GM12878 (cell line): ENCODE measurements around the gene CISD2. TPM values are rescaled to one million over a fixed set of nuclear protein-coding genes. Genes with fewer than 3 reads are reported as not detected.
A peak's percentile ranks its signal among the peaks of the same experiment; 100 is the strongest.

ENCODE experiments used
- CHD1 ChIP-seq: IDR thresholded peaks from 2 replicates; pipeline ENCODE4 v1.6.1; 2012; ENCODE audit warnings: low read depth, low read length, improper control_type of control experiment
- MEF2A ChIP-seq: IDR thresholded peaks from 2 replicates; pipeline ENCODE4 v1.6.1; 2011; ENCODE audit warnings: low read depth, mild to moderate bottlenecking, low read length, moderate library complexity; ENCODE audit not compliant: insufficient read depth
- MEF2B ChIP-seq: fragments of 450-650 bp; IDR thresholded peaks from 2 replicates; pipeline ENCODE4 v1.6.1; 2018; ENCODE audit warnings: mild to moderate bottlenecking, moderate library complexity; ENCODE audit not compliant: partially characterized antibody, poor library complexity, severe bottlenecking
- NFYB ChIP-seq: IDR thresholded peaks from 2 replicates; pipeline ENCODE4 v1.6.1; 2011; ENCODE audit warnings: low read depth, mild to moderate bottlenecking, low read length, improper control_type of control experiment, moderate library complexity; ENCODE audit not compliant: insufficient read depth
- NR2C1 ChIP-seq: fragments of 450-650 bp; IDR thresholded peaks from 2 replicates; pipeline ENCODE4 v1.6.1; 2017; ENCODE audit warnings: antibody characterized with exemption, mild to moderate bottlenecking, moderate library complexity
- NR2F1 ChIP-seq: fragments of 450-650 bp; conservative IDR thresholded peaks from 2 replicates; pipeline ENCODE4 v1.6.1; 2017; ENCODE audit warnings: mild to moderate bottlenecking
- NRF1 ChIP-seq: conservative IDR thresholded peaks from 2 replicates; pipeline ENCODE4 v1.6.1; 2011; ENCODE audit warnings: mild to moderate bottlenecking, low read depth, low read length, improper control_type of control experiment
- POLR2AphosphoS2 ChIP-seq: IDR thresholded peaks from 2 replicates; pipeline ENCODE4 v1.6.1; 2011; ENCODE audit warnings: low read depth, mild to moderate bottlenecking, low read length, improper control_type of control experiment, moderate library complexity
- RELA ChIP-seq: fragments of 450-650 bp; IDR thresholded peaks from 2 replicates; pipeline ENCODE4 v1.8.0; 2014; ENCODE audit warnings: borderline replicate concordance; ENCODE audit not compliant: partially characterized antibody
- TBL1XR1 ChIP-seq: IDR thresholded peaks from 2 replicates; pipeline ENCODE4 v1.6.1; 2012; ENCODE audit warnings: low read depth, low read length, improper control_type of control experiment
- TCF12 ChIP-seq: IDR thresholded peaks from 2 replicates; pipeline ENCODE4 v1.6.1; 2011; ENCODE audit warnings: low read depth, mild to moderate bottlenecking, low read length
- ZBED1 ChIP-seq: IDR thresholded peaks from 2 replicates; pipeline ENCODE4 v1.6.1; 2016; ENCODE audit warnings: borderline replicate concordance
- ZNF622 ChIP-seq: fragments of 450-650 bp; IDR thresholded peaks from 2 replicates; pipeline ENCODE4 v1.6.1; 2017; ENCODE audit warnings: mild to moderate bottlenecking, inconsistent platforms
- polyA plus RNA-seq, 11 experiments: library from polyadenylated mRNA; depleted of rRNA in 4 of 11; unstranded in 6 of 11; stranded (reverse) in 5 of 11; fragments of >200 nt; fragmentation: Nextera tagmentation in 4 of 11; fragmentation: Illumina TruSeq in 1 of 11; extraction: Ambion mirVana in 4 of 11; extraction: Trizol in 1 of 11; gene quantifications; 1 replicate in 1 of 11; 2 replicates in 10 of 11; pipeline versions ENCODE4 v1.2.1 to v1.2.3, GENCODE V29; 2011 to 2016; ENCODE audit warnings: inconsistent platforms in 2 of 11, missing spikeins in 2 of 11, low read depth in 1 of 11
- total RNA-seq, 4 experiments: library from RNA; depleted of rRNA in 3 of 4; stranded (reverse); fragments of >200 nt in 3 of 4; fragmentation: Illumina TruSeq in 1 of 4; extraction: Trizol in 1 of 4; gene quantifications; 2 replicates each; pipeline versions ENCODE4 v1.2.1 to v1.2.3, GENCODE V29; 2013 to 2021
- TF ChIP-seq, protein P1 (sequence below): fragments of 450-650 bp; IDR thresholded peaks from 2 replicates; pipeline ENCODE4 v1.6.1; 2016; ENCODE audit warnings: mild to moderate bottlenecking, moderate library complexity, borderline replicate concordance
- TF ChIP-seq, protein P2 (sequence below), 3 experiments: IDR thresholded peaks in 2 of 3; conservative IDR thresholded peaks in 1 of 3; 2 replicates each; pipeline ENCODE4 v1.5.1; 2011; ENCODE audit warnings: low read depth in 3 of 3, low read length in 3 of 3, mild to moderate bottlenecking in 3 of 3, control low read depth in 2 of 3, moderate library complexity in 2 of 3, inconsistent platforms in 1 of 3, mixed read lengths in 1 of 3; ENCODE audit not compliant: control insufficient read depth in 2 of 3, insufficient read depth in 1 of 3; ENCODE audit errors: extremely low read depth in 1 of 3
- TF ChIP-seq, protein P3 (sequence below): IDR thresholded peaks from 2 replicates; pipeline ENCODE4 v1.6.1; 2011; ENCODE audit warnings: borderline replicate concordance, low read depth, mild to moderate bottlenecking, moderate library complexity, mixed read lengths, low read length; ENCODE audit not compliant: insufficient read depth; ENCODE audit errors: extremely low read length
- TF ChIP-seq, protein P4 (sequence below): IDR thresholded peaks from 2 replicates; pipeline ENCODE4 v1.6.1; 2012; ENCODE audit warnings: mild to moderate bottlenecking, low read depth, low read length

CISD2 gene
- total and polyA plus RNA-seq, 10 of the 15 experiments (the other 5 are each of a cell fraction or from before 2014, with no cell fraction given) = 29.5 to 132 (median 38.9) TPM

DNA sequence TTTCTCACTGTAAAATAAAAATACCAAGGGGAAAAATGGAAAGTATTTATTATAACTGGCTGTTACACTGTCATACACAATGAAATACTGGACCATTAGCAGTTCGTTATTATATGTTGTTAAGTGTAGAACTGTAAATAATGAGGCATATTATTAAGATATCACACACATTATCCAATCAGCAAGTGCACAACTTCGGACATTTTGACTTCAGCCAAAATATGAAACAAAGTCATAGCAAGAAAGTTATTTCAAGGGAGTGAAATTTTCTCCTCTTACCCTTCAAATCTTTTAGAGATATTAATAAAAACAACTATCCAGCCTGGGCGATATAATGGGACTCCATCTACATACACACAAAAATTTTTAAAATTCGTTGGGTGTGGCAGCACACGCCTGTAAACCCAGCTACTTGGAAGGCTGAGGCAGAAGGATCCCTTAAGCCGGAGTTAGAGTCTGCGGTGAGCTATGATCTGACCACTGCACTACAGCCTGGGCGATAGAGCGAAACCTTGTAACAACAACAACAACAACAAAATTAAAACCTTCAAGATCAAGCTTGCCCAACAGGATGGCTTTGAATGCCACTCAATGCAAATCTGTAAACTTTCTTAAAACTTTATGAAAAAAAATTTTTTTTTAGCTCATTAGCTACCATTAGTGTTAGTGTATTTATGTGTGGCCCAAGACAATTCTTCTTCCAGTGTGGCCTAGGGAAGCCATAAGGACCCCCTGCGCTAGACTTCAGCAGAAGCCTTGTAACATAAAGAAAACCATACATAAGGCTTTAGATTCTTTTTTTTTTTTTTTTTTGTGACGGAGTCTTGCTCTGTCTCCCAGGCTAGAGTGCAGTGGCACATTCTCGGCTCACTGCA is 1.3 kb upstream of the CISD2 start (continued):
- TF ChIP-seq, protein P1, sequence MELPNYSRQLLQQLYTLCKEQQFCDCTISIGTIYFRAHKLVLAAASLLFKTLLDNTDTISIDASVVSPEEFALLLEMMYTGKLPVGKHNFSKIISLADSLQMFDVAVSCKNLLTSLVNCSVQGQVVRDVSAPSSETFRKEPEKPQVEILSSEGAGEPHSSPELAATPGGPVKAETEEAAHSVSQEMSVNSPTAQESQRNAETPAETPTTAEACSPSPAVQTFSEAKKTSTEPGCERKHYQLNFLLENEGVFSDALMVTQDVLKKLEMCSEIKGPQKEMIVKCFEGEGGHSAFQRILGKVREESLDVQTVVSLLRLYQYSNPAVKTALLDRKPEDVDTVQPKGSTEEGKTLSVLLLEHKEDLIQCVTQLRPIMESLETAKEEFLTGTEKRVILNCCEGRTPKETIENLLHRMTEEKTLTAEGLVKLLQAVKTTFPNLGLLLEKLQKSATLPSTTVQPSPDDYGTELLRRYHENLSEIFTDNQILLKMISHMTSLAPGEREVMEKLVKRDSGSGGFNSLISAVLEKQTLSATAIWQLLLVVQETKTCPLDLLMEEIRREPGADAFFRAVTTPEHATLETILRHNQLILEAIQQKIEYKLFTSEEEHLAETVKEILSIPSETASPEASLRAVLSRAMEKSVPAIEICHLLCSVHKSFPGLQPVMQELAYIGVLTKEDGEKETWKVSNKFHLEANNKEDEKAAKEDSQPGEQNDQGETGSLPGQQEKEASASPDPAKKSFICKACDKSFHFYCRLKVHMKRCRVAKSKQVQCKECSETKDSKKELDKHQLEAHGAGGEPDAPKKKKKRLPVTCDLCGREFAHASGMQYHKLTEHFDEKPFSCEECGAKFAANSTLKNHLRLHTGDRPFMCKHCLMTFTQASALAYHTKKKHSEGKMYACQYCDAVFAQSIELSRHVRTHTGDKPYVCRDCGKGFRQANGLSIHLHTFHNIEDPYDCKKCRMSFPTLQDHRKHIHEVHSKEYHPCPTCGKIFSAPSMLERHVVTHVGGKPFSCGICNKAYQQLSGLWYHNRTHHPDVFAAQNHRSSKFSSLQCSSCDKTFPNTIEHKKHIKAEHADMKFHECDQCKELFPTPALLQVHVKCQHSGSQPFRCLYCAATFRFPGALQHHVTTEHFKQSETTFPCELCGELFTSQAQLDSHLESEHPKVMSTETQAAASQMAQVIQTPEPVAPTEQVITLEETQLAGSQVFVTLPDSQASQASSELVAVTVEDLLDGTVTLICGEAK = peak; percentile 54
- no peak for TF ChIP-seq TCF12
- TF ChIP-seq, protein P2, sequence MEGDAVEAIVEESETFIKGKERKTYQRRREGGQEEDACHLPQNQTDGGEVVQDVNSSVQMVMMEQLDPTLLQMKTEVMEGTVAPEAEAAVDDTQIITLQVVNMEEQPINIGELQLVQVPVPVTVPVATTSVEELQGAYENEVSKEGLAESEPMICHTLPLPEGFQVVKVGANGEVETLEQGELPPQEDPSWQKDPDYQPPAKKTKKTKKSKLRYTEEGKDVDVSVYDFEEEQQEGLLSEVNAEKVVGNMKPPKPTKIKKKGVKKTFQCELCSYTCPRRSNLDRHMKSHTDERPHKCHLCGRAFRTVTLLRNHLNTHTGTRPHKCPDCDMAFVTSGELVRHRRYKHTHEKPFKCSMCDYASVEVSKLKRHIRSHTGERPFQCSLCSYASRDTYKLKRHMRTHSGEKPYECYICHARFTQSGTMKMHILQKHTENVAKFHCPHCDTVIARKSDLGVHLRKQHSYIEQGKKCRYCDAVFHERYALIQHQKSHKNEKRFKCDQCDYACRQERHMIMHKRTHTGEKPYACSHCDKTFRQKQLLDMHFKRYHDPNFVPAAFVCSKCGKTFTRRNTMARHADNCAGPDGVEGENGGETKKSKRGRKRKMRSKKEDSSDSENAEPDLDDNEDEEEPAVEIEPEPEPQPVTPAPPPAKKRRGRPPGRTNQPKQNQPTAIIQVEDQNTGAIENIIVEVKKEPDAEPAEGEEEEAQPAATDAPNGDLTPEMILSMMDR (IDR thresholded peaks at IDR 0.05 in 2 of 3, conservative IDR thresholded peaks at IDR 0.05 in 1 of 3; ENCODE audit: control insufficient read depth in 2 of 3, extremely low read depth in 1 of 3, insufficient read depth in 1 of 3, low read depth in 3 of 3, low read length in 3 of 3) = no peak
- TF ChIP-seq MEF2A = no peak
- TF ChIP-seq, protein P3, sequence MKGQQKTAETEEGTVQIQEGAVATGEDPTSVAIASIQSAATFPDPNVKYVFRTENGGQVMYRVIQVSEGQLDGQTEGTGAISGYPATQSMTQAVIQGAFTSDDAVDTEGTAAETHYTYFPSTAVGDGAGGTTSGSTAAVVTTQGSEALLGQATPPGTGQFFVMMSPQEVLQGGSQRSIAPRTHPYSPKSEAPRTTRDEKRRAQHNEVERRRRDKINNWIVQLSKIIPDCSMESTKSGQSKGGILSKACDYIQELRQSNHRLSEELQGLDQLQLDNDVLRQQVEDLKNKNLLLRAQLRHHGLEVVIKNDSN = no peak
- no peak for TF ChIP-seq NRF1
- TF ChIP-seq ZNF622 = no peak
- no peak for TF ChIP-seq NR2C1
- TF ChIP-seq TBL1XR1 = no peak
- no peak for TF ChIP-seq CHD1
- TF ChIP-seq MEF2B = no peak
- no peak for TF ChIP-seq POLR2AphosphoS2
- TF ChIP-seq RELA = no peak
- TF ChIP-seq ZBED1 = no peak
- TF ChIP-seq NR2F1 = no peak
- TF ChIP-seq NFYB = no peak
- TF ChIP-seq, protein P4, sequence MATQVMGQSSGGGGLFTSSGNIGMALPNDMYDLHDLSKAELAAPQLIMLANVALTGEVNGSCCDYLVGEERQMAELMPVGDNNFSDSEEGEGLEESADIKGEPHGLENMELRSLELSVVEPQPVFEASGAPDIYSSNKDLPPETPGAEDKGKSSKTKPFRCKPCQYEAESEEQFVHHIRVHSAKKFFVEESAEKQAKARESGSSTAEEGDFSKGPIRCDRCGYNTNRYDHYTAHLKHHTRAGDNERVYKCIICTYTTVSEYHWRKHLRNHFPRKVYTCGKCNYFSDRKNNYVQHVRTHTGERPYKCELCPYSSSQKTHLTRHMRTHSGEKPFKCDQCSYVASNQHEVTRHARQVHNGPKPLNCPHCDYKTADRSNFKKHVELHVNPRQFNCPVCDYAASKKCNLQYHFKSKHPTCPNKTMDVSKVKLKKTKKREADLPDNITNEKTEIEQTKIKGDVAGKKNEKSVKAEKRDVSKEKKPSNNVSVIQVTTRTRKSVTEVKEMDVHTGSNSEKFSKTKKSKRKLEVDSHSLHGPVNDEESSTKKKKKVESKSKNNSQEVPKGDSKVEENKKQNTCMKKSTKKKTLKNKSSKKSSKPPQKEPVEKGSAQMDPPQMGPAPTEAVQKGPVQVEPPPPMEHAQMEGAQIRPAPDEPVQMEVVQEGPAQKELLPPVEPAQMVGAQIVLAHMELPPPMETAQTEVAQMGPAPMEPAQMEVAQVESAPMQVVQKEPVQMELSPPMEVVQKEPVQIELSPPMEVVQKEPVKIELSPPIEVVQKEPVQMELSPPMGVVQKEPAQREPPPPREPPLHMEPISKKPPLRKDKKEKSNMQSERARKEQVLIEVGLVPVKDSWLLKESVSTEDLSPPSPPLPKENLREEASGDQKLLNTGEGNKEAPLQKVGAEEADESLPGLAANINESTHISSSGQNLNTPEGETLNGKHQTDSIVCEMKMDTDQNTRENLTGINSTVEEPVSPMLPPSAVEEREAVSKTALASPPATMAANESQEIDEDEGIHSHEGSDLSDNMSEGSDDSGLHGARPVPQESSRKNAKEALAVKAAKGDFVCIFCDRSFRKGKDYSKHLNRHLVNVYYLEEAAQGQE = no peak
